SK-MEL-5 (cell line): Measurements from ENCODE around the gene CCR8. TPM values are rescaled to one million over a fixed set of nuclear protein-coding genes. Genes with fewer than 3 reads are reported as not detected.
A peak's percentile ranks its signal among the peaks of the same experiment; 100 is the strongest.

Source experiments
- DNase-seq: peaks from one replicate; pipeline ENCODE4 v3.0.0-alpha.2; 2016; ENCODE audit warnings: low read depth, low spot score
- in situ Hi-C: cut with HindIII; loops from 2 replicates; pipeline ENCODE4 v1.10.0; 2016; ENCODE audit warnings: low sequenced_read_pairs, high pct_unique_total_duplicates, low pct_unique_long_range_greater_than_20kb
- polyA plus RNA-seq, 2 experiments: library from polyadenylated mRNA; depleted of rRNA; stranded (reverse); fragments of >200 nt; gene quantifications; 2 replicates each; pipeline ENCODE4 v1.2.3, GENCODE V29; 2015
- total RNA-seq: library from RNA; depleted of rRNA; stranded (reverse); fragments of >200 nt; shearing (Covaris generic); gene quantifications from 2 replicates; pipeline ENCODE4 v1.2.3, GENCODE V29; 2014; rRNA removed

CCR8 gene, protein sequence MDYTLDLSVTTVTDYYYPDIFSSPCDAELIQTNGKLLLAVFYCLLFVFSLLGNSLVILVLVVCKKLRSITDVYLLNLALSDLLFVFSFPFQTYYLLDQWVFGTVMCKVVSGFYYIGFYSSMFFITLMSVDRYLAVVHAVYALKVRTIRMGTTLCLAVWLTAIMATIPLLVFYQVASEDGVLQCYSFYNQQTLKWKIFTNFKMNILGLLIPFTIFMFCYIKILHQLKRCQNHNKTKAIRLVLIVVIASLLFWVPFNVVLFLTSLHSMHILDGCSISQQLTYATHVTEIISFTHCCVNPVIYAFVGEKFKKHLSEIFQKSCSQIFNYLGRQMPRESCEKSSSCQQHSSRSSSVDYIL
- total RNA-seq, result not detected in 2 replicates
- polyA plus RNA-seq (2015; cell fraction: cytosol; rRNA removed), result not detected in 2 replicates
- polyA plus RNA-seq (2015; cell fraction: nucleus; rRNA removed), result not detected in 2 replicates

DNA sequence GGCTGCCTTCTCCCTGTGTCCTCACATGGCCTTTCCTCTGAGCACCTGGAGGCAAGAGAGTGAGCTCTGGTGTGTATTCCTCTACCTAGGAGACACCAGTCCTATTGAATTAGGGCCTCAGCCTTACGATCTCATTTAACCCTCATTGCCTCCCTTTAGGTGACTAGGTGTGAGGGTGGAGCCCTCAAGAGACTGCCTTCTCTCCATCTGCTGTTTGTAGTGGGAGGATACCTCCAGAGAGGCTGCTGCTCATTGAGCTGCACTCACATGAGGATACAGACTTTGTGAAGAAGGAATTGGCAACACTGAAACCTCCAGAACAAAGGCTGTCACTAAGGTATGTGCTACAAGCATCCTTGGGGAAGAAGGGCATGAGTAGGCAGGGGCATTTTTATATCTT is at the start of gene CCR8:
TSS of gene CCR8 (plus strand) at position 217 of the 400 bp plus-strand sequence. CDS start 2,623 bp downstream, outside the sequence.
- no peak for DNase-seq
- in situ Hi-C loops, result no loop called here

DNA sequence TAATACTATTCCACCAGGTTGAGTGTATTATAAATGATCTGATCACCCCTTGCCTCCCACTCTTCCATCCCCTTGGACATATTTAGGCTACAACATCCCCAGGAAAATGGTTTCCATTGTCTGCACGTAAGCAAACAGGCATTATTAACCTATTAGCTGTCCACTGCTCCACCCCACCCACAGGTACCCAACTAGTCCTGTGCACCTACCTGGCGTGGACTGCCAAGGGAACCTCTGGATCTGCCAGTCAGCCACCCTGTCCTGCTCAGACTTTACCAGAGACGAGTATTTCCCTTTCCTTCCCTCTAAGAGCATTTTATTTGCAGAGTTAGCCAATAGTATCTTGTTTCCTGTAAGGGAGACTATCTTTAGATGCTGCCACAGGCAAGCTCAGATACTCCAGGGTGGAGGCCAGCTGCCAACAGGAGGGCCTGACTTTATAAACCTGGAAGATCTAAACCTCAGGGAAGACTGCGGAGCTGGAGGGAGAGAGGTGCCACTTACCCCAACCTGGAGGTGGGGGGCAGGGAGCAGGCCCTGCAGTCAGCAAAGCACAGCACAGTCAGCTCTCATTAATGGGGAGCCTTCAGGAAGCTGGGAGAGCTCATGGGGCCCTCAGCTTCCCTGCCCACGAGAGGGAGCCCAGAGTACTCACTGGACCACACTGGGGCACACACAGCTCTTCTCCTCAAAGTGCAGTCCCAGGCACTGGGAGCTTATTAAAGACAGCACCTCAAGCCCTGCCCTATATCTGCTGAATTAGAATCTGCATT is 49.6 kb upstream of the CCR8 start, which contains the start of gene CX3CR1:
TSS of gene CX3CR1 (minus strand) at position 292 of the 773 bp plus-strand sequence. CDS start 13,527 bp downstream, outside the sequence.
- no peak for DNase-seq
- in situ Hi-C loops, result loop anchor here (25.0 kb wide), 1 partner anchor 168 kb away; the partner anchor contains the start of genes GORASP1 and TTC21A

DNA sequence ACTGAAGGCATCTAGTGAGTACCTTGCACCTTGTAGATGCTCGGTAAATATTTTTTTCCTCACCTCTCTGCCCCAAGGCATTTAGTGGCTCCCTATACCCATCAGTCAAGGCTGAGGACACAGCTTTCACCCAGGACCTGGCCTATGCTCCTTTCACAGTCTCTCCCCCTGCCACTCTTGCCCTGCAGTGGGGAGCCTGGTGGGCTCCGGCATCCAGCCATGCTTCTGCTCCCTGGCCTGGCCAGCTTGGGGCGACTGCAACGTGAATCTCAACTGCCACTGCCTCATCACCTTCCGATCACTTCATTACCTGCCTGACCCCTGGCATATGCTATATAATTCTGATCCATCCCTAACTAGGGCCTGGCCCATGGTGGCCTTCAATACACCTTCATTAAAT is 48.9 kb upstream of the CCR8 start:
- in situ Hi-C loops, result loop anchor here (25.0 kb wide), 1 partner anchor 168 kb away; the partner anchor contains the start of genes GORASP1 and TTC21A
- DNase-seq, result no peak

DNA sequence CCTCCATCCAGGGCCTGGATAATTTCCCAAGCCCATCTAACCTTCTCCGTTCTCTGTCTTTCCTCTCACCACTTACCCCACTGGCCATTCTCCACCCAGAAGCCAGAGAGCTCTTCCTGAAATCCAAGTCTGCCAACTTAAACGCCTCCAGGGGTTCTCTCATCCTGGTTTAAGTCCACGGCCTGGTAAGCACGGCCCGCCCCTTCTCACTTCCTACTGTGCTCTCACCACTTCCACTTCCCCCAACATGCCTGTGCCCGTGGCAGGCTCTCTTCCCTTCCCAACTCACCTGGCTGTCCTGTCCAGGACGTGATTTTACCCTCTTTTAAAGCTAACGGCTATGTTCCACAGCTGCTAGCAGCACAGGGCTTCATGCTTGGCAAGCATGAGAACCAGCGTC is 48.0 kb upstream of the CCR8 start:
- in situ Hi-C loops, result loop anchor here (25.0 kb wide), 1 partner anchor 169 kb away; the partner anchor contains the start of genes GORASP1 and TTC21A
- DNase-seq, result no peak

DNA sequence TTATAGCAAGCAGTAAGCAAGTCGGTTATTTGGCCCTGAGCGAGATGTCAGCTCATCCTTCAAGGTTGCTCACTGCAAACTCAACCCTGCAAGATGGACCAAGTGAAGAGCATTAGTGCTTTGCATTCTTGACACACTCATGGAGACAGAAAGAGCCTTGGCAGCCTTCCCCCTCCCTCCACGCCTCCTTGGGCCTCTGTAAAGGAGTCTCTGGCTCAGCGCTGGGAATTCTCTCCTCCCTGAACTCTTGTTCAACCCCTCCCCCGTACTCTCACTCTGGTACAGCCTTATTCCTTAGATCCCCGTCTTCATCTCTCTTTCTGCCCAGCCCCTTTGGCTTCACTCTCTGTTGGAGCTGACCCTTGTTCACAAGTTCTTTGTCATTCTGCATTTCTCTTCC is 47.5 kb upstream of the CCR8 start:
- DNase-seq, result no peak
- in situ Hi-C loops, result loop anchor here (25.0 kb wide), 1 partner anchor 170 kb away; the partner anchor contains the start of genes GORASP1 and TTC21A

DNA sequence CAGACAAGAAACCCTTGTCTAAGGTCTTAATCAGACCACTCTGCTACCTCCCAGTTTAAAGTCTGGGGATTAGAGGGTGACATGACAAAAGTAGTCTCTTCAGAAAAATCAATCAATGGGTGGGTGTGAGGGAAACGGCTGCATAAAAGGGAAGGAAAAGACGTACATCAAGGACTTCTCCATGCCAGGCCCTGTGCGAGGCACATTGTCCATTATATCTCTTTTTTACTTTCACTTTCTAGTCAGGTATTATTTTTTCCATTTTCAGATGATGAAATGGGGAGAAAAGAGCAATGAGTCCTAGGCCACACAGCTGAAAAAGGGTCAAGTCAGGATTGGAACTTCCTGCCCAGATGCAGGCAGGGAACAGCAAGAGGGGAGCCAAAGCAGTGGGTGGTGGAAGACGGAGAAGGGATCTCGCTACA is 45.0 kb upstream of the CCR8 start:
- in situ Hi-C loops, result loop anchor here (25.0 kb wide), 1 partner anchor 172 kb away; the partner anchor contains the start of genes GORASP1 and TTC21A
- DNase-seq, result no peak

DNA sequence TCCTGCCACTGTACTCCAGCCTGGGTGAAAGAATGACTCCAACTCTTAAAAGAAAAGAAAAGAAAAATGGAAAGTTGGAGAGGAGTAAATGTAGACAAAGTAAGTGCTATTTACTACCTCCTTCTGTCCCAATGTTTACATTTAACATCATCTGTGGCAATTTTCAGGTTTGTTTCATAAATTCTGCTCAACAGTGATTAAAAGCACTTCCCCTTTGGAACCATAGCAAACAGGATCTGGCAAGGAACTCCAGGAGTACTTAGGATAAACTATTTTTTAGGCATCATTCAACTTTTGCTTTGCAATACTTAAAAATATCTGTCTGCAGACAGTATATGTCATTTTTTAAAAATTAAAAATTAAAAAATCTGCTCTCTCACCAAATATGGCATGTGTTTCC is 44.2 kb upstream of the CCR8 start:
- in situ Hi-C loops, result loop anchor here (25.0 kb wide), 1 partner anchor 173 kb away; the partner anchor contains the start of genes GORASP1 and TTC21A

DNA sequence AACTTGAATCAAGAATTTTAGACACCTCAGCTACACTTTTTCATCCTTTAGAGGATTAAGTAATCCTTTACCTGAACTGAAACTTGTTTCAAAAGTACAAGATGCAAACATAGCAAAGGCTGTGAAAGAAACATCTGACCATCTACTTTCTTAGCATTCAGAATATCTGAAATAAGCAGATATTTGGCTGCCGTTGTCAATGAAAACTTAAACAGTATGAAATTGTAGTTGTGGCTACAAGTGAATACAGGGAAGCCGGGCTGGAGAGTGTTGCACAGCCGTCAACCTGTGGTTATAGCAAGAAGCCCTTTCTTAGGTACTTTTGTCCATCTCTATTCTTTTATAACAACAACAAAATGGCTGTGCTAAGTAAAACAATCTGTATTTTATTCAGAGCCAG is 42.7 kb upstream of the CCR8 start:
- DNase-seq, result no peak
- in situ Hi-C loops, result loop anchor here (25.0 kb wide), 1 partner anchor 174 kb away; the partner anchor contains the start of genes GORASP1 and TTC21A

More for the DNA sequence above, 44.2 kb upstream of the CCR8 start:
- no peak for DNase-seq

DNA sequence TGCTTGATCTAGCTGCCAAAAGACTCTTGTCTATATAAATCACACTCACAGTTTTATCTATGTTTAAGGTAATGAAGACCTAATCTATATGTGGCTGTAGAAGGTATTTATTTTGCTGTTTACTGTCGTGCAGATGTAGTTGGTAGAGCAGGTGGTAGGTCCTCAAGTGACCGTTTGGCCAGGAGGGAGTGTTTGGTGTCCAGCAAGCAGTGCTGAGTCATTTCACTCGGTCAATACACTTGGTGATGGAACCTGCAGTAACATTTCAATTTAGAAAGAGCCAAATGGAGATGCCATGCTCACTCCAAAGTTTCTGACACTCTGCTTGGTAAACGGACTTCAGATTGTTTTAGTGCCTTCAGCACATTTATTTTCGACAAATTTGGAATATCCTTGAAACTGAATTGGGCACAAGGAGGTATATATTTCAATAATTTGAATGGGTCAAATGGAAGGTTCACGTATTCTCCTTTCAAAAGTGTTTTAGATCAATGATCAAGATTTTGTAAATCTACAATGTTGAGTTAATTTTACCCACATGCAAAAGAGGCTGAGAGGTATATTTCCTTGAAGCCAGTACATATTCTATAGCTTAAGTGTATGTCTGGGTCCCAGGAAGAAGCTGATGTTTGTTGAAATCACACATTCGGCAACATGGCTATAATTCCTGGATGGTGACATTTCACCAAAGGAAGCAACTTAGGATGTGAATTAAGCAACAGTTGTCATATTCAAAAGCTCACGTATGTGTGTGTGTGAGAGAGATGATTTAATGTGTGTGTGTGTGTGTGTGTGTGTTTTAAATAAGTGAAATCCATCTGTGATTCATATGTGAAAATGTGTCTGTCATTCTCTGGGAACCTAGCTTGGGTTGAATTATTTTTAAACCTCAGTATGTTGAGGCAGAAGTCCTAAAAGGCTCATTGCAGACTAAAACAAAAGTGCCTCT is 42.0 kb upstream of the CCR8 start:
- no peak for DNase-seq
- in situ Hi-C loops, result loop anchor here (25.0 kb wide), 1 partner anchor 175 kb away; the partner anchor contains the start of genes GORASP1 and TTC21A

DNA sequence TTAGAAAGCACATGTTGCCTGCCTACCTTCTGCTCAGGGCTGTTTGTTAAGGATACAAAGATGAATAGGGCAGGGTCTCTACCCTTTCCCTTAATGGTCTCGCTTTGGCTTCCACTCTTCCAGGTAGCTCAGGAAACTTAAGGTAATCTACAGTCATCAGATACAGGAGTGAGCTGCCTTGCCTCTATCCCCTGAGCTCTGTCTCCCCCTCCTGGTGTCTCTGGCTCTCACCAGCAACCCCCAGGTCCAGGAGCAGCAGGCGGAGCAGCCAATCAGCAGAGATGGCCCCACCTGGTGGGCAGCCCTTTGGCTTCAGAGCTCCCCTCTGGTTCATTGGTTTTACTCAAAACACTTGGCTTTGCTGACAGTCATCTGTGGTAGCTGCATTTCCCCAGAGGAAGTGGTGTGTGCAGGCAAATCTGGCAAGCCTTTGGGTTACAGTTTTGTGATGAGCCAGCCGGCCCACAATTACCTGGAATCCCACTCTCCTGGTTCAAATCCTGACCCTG is 41.2 kb upstream of the CCR8 start:
- in situ Hi-C loops, result loop anchor here (25.0 kb wide), 1 partner anchor 176 kb away; the partner anchor contains the start of genes GORASP1 and TTC21A
- DNase-seq, result peak; percentile 88

DNA sequence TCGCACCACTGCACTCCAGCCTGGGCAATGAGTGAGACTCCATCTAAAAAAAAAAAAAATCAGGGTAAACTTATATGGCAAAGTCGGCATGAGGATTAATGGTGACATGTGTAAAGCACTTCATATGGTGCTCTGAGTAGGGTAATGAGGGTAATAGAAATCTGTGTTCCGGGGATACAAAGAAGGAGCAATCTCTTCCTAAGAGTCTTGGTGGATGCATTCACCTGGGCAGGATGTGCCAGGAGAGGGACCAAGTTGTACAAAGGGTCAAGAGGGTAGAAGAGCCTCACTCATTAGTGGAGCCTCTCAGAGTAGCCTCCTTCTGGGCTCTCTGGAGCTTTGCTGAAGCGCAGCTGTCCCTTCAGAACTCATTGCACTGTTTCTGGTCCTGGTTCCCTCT is 40.4 kb upstream of the CCR8 start:
- in situ Hi-C loops, result loop anchor here (25.0 kb wide), 1 partner anchor 177 kb away; the partner anchor contains the start of genes GORASP1 and TTC21A
- no peak for DNase-seq

DNA sequence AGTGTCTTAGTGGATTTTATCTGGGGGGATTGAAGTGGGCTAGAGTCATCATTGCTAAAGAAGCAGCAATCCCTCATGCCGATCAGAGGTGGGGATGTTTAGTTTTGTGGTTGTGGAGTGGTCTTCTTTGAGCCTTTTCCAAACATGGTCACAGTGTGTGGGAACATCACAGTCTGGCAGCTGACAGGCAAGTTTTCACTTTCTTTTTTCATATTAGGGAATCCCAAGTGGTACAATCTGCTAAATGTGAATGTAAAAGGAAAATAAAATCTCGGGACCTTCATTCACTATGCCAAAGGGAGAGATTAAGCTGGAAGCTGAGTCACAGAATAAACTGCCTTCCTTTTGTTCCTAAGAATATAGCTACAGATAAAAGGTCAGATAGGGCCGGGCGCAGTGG is 39.3 kb upstream of the CCR8 start:
- no peak for DNase-seq
- in situ Hi-C loops, result loop anchor here (25.0 kb wide), 1 partner anchor 178 kb away; the partner anchor contains the start of genes GORASP1 and TTC21A

DNA sequence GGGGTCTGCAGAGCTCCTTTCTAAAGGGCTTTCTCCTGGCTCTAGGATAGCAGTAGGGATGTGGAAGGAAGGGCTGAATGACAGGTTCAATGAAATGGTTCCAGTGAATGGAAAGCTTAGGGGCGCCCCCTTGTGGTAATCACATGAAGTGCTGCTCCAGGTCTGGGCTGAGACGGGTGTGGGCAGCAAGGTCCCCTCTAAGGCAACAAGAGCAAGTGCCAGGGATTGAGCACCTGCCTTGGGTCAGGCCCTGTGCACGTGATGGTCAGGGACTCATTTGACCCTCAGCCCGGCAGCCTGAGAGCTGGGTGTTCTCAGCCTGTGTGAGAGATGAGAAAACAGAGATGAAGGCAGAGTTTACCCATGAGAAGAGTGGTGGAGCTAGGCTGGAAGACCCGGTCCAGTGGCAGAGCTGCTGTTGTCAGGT is 37.6 kb upstream of the CCR8 start:
- DNase-seq, result peak; percentile 78
- in situ Hi-C loops, result loop anchor here (25.0 kb wide), 1 partner anchor 180 kb away; the partner anchor contains the start of genes GORASP1 and TTC21A

DNA sequence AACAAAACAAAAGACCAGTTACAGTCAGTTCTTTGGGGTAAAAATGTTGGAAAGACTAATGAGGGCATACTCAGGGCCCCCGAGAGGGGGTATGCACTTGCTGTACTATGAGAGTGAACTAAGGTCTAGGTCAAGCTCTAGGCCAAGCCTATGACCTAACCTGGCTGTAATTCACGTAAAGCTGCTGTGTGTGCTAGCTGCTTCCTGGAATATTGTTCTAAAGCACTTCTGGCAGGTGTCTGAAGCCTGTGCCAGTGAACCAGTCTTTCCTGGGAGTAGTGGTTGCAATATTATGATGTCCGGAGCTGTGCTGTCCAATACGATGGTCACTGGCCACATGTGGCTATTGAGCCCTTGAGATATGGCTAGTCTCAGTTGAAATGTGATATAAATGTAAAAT is 36.5 kb upstream of the CCR8 start:
- in situ Hi-C loops, result loop anchor here (25.0 kb wide), 1 partner anchor 181 kb away; the partner anchor contains the start of genes GORASP1 and TTC21A
- DNase-seq, result no peak

DNA sequence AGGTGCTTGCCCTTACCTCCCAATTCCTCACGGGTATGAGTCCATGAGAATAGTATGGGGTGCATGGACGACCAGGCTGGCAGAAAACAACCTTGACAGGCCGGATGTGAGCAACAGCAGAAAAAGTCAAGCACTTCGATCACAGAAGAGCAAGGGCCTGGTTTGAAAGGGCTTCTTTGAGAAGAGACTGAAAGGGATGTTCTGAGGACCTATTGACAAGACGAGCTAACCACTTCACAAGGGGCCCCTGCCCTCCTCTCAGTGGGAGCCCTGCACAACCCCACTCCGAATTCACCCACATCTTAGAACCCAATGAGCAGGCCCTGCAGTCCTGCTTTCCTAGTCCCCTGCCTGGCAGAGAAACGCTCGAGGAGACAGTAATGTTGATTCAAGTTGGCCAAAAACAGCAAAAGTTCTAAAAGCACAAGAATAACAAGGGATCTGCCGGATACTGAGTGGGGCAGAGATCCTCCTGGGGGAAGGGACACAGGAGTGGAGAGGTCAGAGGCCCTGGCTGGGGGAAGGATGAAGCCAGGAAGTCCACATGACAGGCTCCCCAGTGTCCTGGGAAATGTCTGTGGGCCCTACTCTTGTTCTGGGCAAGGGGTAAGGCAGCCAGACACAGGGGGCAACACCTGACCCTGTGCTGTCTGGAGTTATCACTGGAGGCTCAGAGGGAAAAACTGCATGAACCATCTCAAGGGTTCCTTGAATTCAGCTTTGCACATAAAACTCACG is 34.9 kb upstream of the CCR8 start:
- DNase-seq, result no peak
- in situ Hi-C loops, result loop anchor here (25.0 kb wide), 1 partner anchor 182 kb away; the partner anchor contains the start of genes GORASP1 and TTC21A
